GM19099 (cell line): ENCODE data around the gene CAPN13.

Experiments used
- POLR2A ChIP-seq: IDR thresholded peaks from 3 replicates; pipeline ENCODE4 v1.6.1; 2011; ENCODE audit warnings: low read depth; ENCODE audit not compliant: insufficient read length; ENCODE audit errors: extremely low read depth

CAPN13 gene

DNA sequence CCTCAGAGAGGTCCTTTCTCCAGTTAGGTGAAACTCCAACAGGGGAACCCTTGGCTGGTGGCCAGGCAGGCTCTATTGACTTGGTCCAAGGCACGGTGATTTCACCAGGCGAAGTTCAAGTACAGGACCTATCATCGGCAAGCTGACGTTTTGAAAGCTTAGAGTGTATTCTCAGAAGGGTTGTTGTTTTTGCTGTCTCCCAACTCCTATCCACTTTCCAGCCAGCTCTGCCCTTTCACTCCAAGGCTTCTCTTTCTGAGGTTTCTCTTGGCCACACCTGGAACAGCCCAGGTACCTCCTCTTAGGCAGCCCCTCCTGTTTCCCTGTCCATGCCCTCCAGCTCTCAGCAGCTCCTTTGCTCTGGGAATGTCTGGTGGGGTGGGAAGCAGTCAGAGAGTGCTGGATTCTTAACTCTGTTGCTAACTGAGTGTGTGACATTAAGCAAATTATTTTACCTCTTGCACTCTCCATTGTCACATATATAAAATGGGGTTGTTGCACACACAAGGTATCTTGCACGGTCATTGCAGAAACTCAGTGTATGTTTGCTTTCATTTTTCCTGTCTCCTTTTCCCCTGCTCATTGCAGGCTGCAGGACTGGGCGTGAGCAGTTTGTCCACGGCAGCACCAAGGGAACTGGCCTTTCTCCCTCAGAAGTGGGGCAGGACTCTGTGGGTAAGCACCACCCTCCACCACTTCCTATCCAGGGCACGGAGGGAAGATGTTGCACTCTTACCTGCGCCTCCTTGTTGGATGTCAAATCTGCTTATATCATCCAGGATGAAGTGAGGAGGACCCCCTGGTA lies 30.2 kb downstream of the CAPN13 start:
- TF ChIP-seq POLR2A, result no peak

DNA sequence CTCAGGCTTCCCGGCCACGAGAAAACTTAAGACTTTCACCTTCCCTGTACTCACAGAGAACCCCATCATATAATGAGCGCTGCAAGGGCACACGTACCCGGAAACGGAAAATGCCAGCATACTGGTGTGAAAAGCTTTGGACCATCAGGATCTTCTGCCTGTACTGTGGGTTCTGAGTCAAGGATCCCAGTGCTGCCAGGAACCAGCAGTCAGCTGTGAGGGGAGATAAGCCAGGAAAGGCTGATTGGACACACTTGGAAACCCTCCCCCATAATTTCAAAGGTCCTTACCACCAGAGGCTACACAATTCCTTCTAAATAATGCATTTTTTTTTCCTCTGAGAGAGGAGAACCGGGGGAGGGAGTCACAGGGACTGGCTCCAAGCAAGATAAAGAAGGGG lies 31.4 kb downstream of the CAPN13 start:
- TF ChIP-seq POLR2A, result no peak

DNA sequence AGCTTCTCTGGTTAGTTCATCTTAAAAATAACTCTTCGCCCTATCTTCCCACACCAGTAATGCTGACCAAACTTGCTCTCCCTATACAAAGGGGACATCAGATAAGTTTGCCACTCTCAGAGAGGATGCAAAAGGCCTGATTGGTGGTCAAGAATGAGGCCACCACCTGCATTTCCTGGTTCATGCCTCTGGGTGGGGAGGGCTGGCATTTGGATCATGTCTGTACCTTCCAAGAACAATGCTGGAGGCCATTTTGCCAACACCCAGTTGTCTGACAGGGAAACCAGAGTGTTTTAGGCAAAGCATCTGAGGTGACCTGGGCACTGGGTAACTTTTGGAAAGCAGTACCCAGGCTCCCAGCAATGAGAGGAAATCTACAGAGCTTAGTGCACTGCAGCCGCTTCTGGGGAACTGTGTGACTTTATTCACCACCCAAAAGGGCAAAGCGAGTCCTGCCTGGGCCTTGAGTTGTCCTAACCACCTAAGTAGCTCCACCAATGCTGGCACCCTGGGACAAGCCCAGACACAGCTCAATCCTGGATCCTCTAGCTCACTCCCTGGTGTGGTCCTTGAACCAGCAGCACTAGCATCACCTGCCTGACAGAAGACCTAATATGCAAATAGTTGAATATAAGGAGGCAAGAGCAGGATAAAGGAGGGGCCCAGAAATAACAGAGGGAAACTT lies 35.1 kb downstream of the CAPN13 start:
- no peak for TF ChIP-seq POLR2A

DNA sequence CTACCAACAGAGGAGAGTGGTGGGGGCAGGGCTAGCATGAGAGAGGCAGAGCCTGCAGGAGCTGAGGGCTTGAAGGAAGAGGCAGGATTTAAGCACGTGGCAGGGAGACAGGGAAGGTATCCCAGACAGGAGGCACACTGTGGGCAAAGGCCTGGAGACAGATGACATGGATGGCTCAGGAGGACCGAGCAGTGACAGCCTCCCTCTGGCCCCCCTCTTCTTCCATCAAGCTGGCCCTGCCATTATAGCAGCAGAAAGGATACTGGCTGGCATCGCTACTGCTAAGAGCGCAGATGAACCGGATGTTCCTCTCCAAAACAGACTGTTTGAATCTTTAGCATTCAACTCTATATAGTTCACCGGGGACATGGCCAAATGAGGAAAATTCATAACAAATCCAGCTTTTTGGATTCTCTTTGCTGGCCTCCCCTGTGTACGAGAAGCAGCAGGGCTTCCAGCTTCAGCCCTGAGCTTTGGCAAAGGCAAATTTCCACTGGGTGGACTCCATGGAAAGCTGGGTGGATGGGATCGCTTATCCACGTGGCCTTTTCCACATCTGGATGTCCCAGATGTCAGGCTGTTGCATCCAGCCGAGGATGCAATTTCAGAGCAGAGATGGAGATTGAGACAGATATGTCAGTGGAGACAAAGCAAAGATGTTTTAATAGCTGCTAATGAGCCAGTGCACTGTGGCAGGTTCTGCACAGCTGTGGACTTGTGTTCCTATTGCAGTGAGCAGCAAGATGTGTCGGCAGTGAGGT lies 36.2 kb downstream of the CAPN13 start:
- no peak for TF ChIP-seq POLR2A

DNA sequence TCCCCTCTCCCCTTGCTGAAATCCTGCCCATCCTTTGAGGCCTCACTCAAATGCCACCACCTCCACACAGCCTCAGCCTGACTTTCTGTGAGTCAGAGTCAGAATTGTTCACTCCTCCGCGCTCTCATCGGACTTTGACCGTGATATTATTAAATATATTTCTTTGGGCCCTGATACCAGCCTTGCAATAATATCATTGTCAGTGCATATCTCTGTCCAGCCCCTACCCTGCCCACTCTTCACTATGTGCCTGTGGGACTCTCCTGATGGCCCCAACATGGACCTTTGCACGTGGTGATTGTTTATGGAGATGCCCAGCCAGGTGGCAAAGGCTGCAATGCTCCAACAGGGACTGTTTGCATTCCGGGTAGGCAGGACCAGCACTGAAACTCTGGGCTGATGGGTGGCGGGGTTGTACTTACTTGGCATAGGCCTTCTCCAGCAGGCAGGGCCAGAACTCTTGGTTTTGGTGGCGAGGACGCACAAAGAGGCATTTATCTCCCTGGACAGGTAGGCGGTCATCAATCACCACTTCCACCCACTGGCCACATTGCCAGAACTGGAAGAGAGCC lies 37.3 kb downstream of the CAPN13 start:
- TF ChIP-seq POLR2A, result no peak

DNA sequence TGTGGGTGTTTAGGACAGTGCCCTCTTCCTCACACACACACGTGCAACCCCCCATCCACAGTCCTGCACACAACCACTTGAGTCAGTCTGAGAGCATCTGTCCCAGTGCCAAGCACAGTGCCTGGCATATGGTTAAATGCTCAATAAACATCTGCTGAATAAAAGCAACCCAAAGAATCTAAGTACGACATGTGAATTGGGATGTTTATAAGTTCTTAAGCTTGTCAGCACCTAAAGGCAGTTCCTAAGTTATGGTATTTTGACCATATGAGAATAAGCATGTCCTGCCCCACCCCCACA lies 37.8 kb downstream of the CAPN13 start:
- no peak for TF ChIP-seq POLR2A

DNA sequence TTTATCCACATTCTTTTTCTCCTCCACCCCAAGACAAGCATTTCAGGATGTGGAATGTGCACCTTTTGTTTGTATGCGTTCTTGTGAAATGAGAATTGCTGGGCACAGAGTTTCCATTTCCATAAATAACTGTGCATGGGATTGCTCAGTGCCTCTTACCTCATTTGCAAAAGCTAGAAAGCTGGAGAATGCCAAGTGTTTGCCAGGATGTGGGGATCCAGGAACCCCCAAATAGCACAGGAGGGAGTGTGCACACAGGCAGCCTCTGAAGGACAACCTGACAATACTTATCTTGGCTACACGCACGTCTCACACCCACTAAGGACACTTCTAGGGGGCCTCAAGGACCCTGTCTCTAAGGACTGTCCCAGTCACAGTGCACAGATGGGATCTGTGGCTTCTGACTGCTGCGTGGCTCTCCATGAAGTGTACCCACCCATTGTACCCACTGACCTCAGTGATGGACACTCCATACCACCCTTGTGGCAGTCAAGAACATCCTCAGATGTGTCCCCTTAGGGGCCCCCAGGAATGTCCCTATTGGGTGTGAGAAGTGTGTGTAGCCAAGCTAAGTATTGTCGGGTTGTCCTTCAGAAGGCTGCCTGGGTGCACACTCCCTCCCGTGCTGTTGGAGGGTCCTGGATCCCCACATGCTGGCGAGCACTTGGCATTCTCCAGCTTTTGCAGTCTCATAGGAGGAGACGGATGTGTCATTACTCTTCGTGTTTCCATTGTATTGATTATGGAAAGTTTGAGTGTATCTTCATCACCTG lies 38.4 kb downstream of the CAPN13 start:
- TF ChIP-seq POLR2A, result no peak

DNA sequence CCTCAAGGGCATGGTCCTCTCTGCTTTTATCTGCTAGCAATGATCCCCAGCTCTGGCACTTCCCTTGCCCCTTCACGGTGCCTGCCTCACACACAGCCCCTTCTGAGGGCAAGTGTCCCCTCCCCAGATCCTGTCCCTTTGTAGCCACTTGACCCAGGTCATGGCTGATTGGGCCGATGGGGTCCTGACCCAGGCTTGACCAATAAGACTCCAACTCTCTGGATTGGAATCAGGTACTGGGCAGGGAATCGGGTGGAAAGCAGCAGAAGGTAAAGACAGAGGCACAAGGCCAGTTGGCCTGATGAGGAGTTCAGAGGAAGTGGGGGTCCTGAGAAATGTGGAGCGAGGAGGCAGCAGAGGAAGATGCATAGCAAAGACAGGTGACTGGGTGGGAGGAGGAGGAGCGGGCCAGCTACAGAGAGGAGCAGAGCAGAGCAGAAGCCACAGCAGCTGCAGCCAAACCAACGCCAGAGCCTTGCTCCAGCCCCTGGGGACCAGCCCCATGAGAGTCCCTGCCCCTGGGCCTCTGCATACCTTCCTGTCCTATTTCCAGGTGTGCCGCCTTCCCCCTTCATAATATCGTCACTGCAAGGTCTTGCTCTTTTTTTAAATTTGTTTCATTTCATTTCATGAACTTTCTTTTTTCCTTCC lies 39.1 kb downstream of the CAPN13 start:
- no peak for TF ChIP-seq POLR2A

DNA sequence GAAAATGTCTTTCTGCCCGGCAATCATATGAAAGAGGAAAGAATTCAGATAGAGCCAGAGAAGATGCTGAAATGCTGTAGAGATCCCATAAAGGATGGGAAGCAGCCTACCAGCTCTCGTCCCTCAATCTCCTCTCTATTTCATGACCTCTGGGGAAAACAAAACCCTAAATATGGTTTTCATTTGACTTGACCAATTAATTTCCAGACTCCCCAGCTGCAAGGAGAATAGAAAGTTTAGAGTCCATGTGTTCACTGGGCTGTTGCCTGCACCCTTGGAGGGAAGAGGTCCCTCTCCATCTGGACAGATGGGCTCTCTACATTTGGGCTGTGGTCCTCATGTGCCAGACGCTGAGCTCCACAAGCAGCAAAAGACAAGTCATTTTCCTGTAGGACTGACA lies 40.6 kb downstream of the CAPN13 start:
- TF ChIP-seq POLR2A, result no peak

DNA sequence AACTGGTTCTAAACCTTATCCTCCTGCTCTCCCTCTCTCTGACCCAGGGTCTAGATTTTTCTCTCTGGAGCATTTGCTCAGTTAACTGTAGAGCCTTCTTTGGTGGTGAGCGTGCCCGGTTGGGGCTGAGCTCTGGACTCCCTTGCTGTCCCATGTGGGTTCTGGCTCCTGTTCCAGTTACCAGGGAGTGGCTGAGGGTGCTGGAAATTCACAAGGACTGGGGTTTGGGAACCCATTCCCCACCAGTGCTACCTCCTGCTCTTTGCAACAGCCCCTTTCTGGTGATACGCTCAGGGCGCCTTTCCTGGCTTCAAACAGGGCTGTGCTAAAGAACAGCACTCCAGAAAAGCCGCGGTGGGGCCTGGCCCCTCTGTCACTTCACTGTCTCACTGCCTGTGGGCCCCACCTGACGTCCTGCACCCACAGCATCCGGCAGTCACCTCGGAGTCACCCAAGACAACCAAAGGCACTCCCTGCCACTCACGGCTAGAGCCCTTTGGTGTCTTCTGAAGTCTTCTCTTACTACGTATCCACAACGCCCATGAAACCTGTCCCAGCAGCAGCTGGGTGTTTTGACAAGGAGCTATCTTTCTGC lies 41.3 kb downstream of the CAPN13 start:
- TF ChIP-seq POLR2A, result no peak

DNA sequence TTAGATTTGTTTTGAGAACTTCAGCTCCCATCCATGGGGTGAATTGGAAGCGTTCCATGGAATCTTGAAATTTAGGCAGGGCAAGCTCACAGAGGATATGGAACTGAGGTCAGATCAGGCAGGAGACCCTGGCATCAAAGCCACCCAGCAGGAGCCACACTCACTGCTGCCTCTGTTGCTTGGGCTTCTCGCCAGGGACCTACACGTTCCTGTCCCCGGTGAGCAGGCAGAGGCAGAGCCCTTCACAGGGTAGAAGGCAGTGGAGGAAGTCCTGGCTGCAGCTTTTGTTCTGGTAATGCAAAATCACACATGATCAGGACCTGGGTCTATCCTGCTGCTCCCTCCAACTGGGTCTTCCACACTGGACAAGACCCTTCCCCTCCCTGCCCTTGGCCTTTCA lies 42.1 kb downstream of the CAPN13 start:
- no peak for TF ChIP-seq POLR2A

DNA sequence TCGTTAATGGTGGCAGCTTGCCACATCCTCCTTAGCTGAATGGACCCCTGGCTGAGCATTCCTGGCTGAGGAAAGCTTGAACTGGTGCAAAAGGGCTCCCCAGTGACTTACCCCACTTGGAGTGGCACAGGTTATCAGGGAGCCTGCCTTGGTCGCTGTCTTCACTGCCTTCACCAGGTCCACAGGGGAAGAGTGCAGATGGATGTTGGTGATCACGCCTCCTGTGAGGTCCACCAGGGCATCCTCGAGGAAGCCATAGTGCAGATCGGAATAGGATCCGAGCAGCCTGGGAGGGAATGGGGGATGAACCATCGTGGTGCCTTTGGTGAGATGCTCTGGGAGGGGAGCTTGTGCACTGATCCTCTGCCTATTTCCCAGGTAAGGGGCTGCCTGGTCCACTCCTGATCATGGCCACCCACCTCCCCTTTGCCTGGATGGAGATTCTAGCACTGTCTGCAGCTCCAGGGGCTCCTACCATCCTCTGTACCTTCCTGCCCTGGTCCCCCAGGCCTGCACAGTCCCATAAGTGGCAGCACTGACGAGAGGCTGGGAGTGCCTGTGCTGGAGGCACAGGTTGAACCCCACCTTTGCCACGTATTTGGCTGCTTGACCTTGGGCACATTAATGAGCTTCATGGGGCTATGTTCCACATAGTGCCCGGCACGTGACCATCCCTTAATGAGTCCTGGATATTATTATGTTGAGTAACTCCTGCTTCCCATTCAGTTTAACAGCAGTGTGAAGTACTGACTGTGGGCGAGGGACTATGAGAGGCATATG lies 43.0 kb downstream of the CAPN13 start:
- TF ChIP-seq POLR2A, result no peak

DNA sequence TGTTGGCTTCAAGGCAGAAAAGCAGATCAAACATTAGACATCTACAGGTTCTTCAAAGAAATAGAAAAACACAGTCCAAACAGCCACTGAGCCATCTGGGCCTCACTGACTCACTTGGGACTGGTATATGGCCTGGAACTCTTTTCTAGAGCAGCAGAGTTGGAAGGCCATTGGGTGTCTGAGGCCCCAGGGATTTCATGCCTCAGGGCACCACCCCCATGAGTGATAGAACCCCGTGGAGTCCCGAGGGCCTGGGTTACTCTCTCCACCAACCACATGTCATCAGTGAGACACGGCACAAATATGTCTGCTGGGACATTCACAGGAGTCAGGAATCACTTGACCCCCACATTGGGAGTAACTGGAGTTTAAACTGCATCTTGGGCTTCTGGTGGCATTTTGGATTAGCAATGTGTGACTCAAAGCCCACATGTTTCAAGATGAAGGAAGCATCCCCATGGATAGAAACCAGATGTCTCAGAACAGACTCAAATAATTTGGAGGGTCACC lies 44.0 kb downstream of the CAPN13 start:
- TF ChIP-seq POLR2A, result no peak
